ENCODE measurements around the gene DDIT4.

The DDIT4 gene

DNA sequence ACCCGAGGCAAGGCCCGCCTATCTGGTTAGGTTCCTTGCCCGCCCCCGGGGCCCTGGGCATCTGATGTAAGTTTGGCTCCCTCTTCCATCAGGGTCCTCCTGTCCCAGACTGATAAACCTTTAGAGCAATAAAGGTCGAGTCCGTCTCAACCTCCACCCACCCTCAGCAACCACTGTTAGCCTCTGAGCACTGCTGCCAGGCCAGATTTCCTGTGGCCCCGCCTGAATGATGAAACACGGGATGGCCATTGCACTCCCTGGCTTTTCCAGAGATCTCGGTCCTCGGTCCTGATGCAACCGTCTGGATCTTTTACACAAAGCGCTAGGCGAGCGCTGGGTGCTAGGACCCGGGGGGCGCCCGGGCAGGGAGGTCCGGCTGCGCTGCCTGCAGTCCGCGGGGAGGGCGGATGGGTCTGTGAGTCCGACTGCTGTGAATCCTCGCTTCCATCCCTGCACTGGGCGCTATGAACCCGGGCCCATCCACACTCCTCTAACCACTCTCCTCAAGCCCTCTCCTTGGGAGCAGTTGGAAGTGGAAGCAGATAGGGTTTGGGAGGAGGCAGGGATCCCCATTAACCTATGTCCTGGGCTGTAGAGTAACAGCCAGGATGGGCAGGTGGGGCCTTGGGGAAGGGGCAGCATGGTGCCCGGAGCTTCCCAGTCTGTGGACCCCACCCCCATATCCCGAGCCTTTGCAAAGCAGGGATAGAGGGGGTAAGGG, 875 bp upstream of the DDIT4 start:
- CTCF ChIA-PET = interaction anchor here (1.0 to 4.9 kb wide), 12 partner anchors 9 to 225 kb away, joined by 3 to 54 read pairs (median 6); no protein-coding TSS in a partner anchor
- DNase-seq (ENCODE audit: extremely low spot score) = peak; percentile 73
- TF ChIP-seq, protein P1, sequence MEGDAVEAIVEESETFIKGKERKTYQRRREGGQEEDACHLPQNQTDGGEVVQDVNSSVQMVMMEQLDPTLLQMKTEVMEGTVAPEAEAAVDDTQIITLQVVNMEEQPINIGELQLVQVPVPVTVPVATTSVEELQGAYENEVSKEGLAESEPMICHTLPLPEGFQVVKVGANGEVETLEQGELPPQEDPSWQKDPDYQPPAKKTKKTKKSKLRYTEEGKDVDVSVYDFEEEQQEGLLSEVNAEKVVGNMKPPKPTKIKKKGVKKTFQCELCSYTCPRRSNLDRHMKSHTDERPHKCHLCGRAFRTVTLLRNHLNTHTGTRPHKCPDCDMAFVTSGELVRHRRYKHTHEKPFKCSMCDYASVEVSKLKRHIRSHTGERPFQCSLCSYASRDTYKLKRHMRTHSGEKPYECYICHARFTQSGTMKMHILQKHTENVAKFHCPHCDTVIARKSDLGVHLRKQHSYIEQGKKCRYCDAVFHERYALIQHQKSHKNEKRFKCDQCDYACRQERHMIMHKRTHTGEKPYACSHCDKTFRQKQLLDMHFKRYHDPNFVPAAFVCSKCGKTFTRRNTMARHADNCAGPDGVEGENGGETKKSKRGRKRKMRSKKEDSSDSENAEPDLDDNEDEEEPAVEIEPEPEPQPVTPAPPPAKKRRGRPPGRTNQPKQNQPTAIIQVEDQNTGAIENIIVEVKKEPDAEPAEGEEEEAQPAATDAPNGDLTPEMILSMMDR (IDR thresholded peaks at IDR 0.05; ENCODE audit: control extremely low read depth, extremely low read depth, low read depth, missing control alignments) = no peak
- POLR2A ChIA-PET = interaction anchor here (0.6 to 5.6 kb wide), 24 partner anchors 8 to 419 kb away, joined by 3 to 86 read pairs (median 5); partner anchors contain the start of gene MCU

DNA sequence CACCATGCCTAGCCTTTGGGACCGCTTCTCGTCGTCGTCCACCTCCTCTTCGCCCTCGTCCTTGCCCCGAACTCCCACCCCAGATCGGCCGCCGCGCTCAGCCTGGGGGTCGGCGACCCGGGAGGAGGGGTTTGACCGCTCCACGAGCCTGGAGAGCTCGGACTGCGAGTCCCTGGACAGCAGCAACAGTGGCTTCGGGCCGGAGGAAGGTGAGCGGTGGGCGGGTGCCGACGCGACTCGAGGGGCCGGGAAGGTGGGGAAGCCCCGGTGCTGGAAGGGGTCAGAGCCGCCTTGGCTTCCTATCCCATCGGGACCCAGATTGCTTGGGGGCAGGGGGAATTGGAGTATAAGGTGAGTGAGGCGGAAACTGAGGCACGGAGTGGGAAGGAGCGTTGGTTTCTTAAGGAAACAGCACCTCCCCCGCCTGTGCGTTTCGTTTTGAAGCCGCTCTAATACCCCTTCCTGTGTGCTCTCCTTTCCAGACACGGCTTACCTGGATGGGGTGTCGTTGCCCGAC, 547 bp downstream of the DDIT4 start:
- POLR2A ChIA-PET = interaction anchor here (0.8 to 5.6 kb wide), 18 partner anchors 10 to 58 kb away, joined by 3 to 86 read pairs (median 6); no protein-coding TSS in a partner anchor
- TF ChIP-seq, protein P1 (IDR thresholded peaks at IDR 0.05; ENCODE audit: control extremely low read depth, extremely low read depth, low read depth, missing control alignments) = no peak

DNA sequence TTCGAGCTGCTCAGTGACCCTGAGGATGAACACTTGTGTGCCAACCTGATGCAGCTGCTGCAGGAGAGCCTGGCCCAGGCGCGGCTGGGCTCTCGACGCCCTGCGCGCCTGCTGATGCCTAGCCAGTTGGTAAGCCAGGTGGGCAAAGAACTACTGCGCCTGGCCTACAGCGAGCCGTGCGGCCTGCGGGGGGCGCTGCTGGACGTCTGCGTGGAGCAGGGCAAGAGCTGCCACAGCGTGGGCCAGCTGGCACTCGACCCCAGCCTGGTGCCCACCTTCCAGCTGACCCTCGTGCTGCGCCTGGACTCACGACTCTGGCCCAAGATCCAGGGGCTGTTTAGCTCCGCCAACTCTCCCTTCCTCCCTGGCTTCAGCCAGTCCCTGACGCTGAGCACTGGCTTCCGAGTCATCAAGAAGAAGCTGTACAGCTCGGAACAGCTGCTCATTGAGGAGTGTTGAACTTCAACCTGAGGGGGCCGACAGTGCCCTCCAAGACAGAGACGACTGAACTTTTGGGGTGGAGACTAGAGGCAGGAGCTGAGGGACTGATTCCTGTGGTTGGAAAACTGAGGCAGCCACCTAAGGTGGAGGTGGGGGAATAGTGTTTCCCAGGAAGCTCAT, 1.1 kb downstream of the DDIT4 start:
- ChIA-PET POLR2A (interaction anchor here (0.5 to 5.6 kb wide), 10 partner anchors 9 to 77 kb away, joined by 3 to 86 read pairs (median 5); no protein-coding TSS in a partner anchor), CTCF (interaction anchor here (0.6 to 4.9 kb wide), 29 partner anchors 9 to 226 kb away, joined by 3 to 54 read pairs (median 6); no protein-coding TSS in a partner anchor)
- TF ChIP-seq, protein P1 (IDR thresholded peaks at IDR 0.05; ENCODE audit: control extremely low read depth, extremely low read depth, low read depth, missing control alignments) = peak; percentile 90
- peak; percentile 51 for DNase-seq (ENCODE audit: extremely low spot score)

More for the DNA sequence above, 547 bp downstream of the DDIT4 start:
- CTCF ChIA-PET = interaction anchor here (0.8 to 4.9 kb wide), 24 partner anchors 8 to 68 kb away, joined by 3 to 54 read pairs (median 8); no protein-coding TSS in a partner anchor
- no peak for DNase-seq (ENCODE audit: extremely low spot score)

DNA sequence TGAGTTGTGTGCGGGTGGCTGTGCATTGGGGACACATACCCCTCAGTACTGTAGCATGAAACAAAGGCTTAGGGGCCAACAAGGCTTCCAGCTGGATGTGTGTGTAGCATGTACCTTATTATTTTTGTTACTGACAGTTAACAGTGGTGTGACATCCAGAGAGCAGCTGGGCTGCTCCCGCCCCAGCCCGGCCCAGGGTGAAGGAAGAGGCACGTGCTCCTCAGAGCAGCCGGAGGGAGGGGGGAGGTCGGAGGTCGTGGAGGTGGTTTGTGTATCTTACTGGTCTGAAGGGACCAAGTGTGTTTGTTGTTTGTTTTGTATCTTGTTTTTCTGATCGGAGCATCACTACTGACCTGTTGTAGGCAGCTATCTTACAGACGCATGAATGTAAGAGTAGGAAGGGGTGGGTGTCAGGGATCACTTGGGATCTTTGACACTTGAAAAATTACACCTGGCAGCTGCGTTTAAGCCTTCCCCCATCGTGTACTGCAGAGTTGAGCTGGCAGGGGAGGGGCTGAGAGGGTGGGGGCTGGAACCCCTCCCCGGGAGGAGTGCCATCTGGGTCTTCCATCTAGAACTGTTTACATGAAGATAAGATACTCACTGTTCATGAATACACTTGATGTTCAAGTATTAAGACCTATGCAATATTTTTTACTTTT, 1.8 kb downstream of the DDIT4 start:
- DNase-seq (ENCODE audit: extremely low spot score) = no peak
- ChIA-PET CTCF (interaction anchor here (0.6 to 4.9 kb wide), 29 partner anchors 8 to 227 kb away, joined by 3 to 54 read pairs (median 6); no protein-coding TSS in a partner anchor), POLR2A (interaction anchor here (0.5 to 5.6 kb wide), 12 partner anchors 9 to 78 kb away, joined by 3 to 86 read pairs (median 5); no protein-coding TSS in a partner anchor)
- TF ChIP-seq, protein P1 (IDR thresholded peaks at IDR 0.05; ENCODE audit: control extremely low read depth, extremely low read depth, low read depth, missing control alignments) = no peak

DNA sequence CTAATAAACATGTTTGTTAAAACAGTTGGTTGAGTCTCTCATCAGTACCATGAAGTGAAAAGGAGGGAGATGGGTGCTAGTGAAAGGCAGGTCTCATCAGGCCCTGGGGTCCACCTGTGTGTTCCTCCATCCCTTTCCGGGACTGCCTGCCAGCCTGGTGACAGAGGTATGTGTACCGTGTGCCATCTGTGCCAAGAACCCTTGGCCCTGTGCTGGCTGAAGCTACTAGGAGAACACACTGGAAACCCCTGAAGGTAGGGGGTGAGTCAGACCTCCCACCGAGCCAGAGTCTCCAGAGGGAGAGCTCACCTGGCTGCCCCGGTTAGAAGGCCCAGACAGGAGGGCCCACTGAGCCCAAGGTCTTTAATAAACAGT, 2.3 kb downstream of the DDIT4 start:
- no peak for DNase-seq (ENCODE audit: extremely low spot score)
- POLR2A ChIA-PET = interaction anchor here (0.9 to 5.6 kb wide), 7 partner anchors 10 to 68 kb away, joined by 3 to 86 read pairs (median 5); no protein-coding TSS in a partner anchor

More for the DNA sequence above, 2.3 kb downstream of the DDIT4 start:
- CTCF ChIA-PET = interaction anchor here (0.6 to 4.9 kb wide), 11 partner anchors 8 to 227 kb away, joined by 3 to 54 read pairs (median 14); no protein-coding TSS in a partner anchor
- TF ChIP-seq, protein P1 (IDR thresholded peaks at IDR 0.05; ENCODE audit: control extremely low read depth, extremely low read depth, low read depth, missing control alignments) = no peak

Measured in GM10248 (cell line).